ENCODE data around the gene GSTA4.

DNA sequence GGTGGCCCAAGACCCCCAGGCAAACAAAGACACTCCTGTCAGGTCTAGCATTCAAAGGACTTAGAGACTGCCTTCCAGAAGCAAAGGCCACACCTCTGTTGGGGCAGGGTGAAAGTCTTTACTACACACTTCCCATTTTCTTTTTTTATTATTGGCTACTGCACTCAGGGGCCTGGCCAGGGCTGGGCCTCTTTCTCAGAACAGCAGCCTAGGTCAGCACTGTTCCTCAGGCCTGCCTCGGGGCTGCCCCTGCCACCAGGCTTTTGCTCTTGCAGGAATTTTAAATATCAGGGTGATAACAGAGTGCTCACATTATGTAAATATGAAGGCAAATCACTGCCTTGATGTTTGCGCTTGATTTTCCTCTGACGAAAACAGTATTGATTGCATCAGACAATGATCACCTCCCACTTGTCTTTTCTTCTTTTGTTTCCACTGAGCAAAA is 18.5 kb downstream of the GSTA4 start:
- TF ChIP-seq, protein P1, sequence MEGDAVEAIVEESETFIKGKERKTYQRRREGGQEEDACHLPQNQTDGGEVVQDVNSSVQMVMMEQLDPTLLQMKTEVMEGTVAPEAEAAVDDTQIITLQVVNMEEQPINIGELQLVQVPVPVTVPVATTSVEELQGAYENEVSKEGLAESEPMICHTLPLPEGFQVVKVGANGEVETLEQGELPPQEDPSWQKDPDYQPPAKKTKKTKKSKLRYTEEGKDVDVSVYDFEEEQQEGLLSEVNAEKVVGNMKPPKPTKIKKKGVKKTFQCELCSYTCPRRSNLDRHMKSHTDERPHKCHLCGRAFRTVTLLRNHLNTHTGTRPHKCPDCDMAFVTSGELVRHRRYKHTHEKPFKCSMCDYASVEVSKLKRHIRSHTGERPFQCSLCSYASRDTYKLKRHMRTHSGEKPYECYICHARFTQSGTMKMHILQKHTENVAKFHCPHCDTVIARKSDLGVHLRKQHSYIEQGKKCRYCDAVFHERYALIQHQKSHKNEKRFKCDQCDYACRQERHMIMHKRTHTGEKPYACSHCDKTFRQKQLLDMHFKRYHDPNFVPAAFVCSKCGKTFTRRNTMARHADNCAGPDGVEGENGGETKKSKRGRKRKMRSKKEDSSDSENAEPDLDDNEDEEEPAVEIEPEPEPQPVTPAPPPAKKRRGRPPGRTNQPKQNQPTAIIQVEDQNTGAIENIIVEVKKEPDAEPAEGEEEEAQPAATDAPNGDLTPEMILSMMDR (IDR thresholded peaks at IDR 0.05; ENCODE audit: low read depth, low read length), result no peak
- no peak for TF ChIP-seq EZH2phosphoT487 (IDR thresholded peaks at IDR 0.05; ENCODE audit: low read depth)
